Endothelial cell of umbilical vein (primary cell): ENCODE data around the gene KCNH4. TPM values are rescaled to one million over a fixed set of nuclear protein-coding genes. Genes with fewer than 3 reads are reported as not detected.

Experiments used
- BruUV-seq: library from RNA; stranded (reverse); fragments of 400-500 nt; replicated peaks from 2 replicates; lab custom pipeline; 2021; lab: Mats Ljungman, UMichigan
- CTCF ChIA-PET: fragments of 300-600, 350-600 bp; sonication (Branson Sonifier 250); formaldehyde crosslinking; loops from one replicate; lab custom pipeline; 2021; ENCODE audit warnings: antibody characterized with exemption, inconsistent platforms; lab: Charles Lee
- POLR2A ChIA-PET: fragments of 300-600, 350-600 bp; sonication (Branson Sonifier 250); formaldehyde crosslinking; loops from one replicate; lab custom pipeline; 2021; ENCODE audit warnings: antibody characterized with exemption, inconsistent platforms; lab: Charles Lee
- DNase-seq: peaks from one replicate; pipeline ENCODE4 v3.0.0-alpha.2; 2011; ENCODE audit warnings: low read depth, low spot score
- FAIRE-seq: peaks from 2 replicates; lab custom pipeline; 2011; peaks lifted over from hg19 to GRCh38; lab: Jason Lieb, UNC
- H2AFZ ChIP-seq: 2 replicates; pipeline ENCODE4 v1.6.0; 2012; ENCODE audit warnings: low read depth, low read length, control low read depth, inconsistent platforms
- H3K27ac ChIP-seq: 2 replicates; pipeline ENCODE4 v1.5.1; 2011; ENCODE audit warnings: low read depth, mild to moderate bottlenecking, control low read depth, low read length, moderate library complexity; ENCODE audit not compliant: insufficient read depth
- H3K27me3 ChIP-seq, 2 experiments: 2 replicates each; pipeline versions ENCODE4 v1.6.0 to v1.6.1; 2011; ENCODE audit warnings: low read length in 2 of 2, mixed read lengths in 1 of 2; ENCODE audit not compliant: control insufficient read depth in 2 of 2, insufficient read depth in 2 of 2
- H3K36me3 ChIP-seq, 2 experiments: 2 replicates in 1 of 2; 3 replicates in 1 of 2; pipeline ENCODE4 v1.5.1; 2011; ENCODE audit warnings: low read length in 2 of 2, mild to moderate bottlenecking in 1 of 2, moderate library complexity in 1 of 2; ENCODE audit not compliant: control insufficient read depth in 2 of 2, insufficient read depth in 2 of 2; ENCODE audit errors: extremely low read depth in 1 of 2
- H3K4me1 ChIP-seq: 3 replicates; pipeline ENCODE4 v1.5.1; 2011; ENCODE audit warnings: mild to moderate bottlenecking, low read length; ENCODE audit not compliant: control insufficient read depth, insufficient read depth; ENCODE audit errors: extremely low read depth
- H3K4me2 ChIP-seq: 2 replicates; pipeline ENCODE4 v1.6.1; 2011; ENCODE audit warnings: low read length, control low read depth, mixed read lengths; ENCODE audit not compliant: insufficient read depth
- H3K4me3 ChIP-seq, 3 experiments: fragments of 200-600 bp in 1 of 3; sonication (generic), shearing (Covaris generic) in 1 of 3; replicated peaks in 1 of 3; 2 replicates each; pipeline ENCODE4 v1.5.1; 2011 to 2016; ENCODE audit warnings: control low read depth in 3 of 3, low read length in 3 of 3, mild to moderate bottlenecking in 2 of 3, inconsistent platforms in 1 of 3, low read depth in 1 of 3, moderate library complexity in 1 of 3; ENCODE audit not compliant: insufficient read depth in 1 of 3
- H3K79me2 ChIP-seq: 2 replicates; pipeline ENCODE4 v1.6.0; 2012; ENCODE audit warnings: low read length, inconsistent platforms; ENCODE audit not compliant: control insufficient read depth, insufficient read depth
- H3K9ac ChIP-seq: replicated peaks from 2 replicates; pipeline ENCODE3; 2011; ENCODE audit warnings: low read length, control low read depth; ENCODE audit not compliant: insufficient read depth; ENCODE audit errors: extremely low read depth
- H3K9me1 ChIP-seq: replicated peaks from 3 replicates; pipeline ENCODE4 v1.6.0; 2011; ENCODE audit warnings: mild to moderate bottlenecking, low read length; ENCODE audit not compliant: control insufficient read depth, insufficient read depth; ENCODE audit errors: extremely low read depth
- H3K9me3 ChIP-seq: replicated peaks from 2 replicates; pipeline ENCODE4 v1.5.1; 2012; ENCODE audit warnings: low read length, inconsistent platforms; ENCODE audit not compliant: control insufficient read depth, insufficient read depth
- H4K20me1 ChIP-seq: replicated peaks from 2 replicates; pipeline ENCODE3; 2011; ENCODE audit warnings: mild to moderate bottlenecking, low read length; ENCODE audit not compliant: control insufficient read depth, insufficient read depth; ENCODE audit errors: extremely low read depth
- EZH2 ChIP-seq: IDR thresholded peaks from 2 replicates; pipeline ENCODE4 v1.6.1; 2012; ENCODE audit warnings: borderline replicate concordance, low read depth, mild to moderate bottlenecking, moderate library complexity, low read length, inconsistent platforms; ENCODE audit not compliant: severe bottlenecking
- FOS ChIP-seq: IDR thresholded peaks from 2 replicates; pipeline ENCODE4 v1.6.1; 2011; ENCODE audit warnings: mild to moderate bottlenecking, low read length, moderate library complexity, borderline replicate concordance; ENCODE audit not compliant: insufficient read depth
- GATA2 ChIP-seq: IDR thresholded peaks from 2 replicates; pipeline ENCODE4 v1.7.0; 2011; ENCODE audit warnings: low read depth, mild to moderate bottlenecking, moderate library complexity, mixed read lengths, low read length; ENCODE audit not compliant: insufficient read length, insufficient read depth
- JUN ChIP-seq: IDR thresholded peaks from 2 replicates; pipeline ENCODE4 v1.6.1; 2011; ENCODE audit warnings: borderline replicate concordance, low read depth; ENCODE audit not compliant: insufficient read length, insufficient read depth
- MYC ChIP-seq: IDR thresholded peaks from one replicate; pipeline ENCODE4 v1.6.1; 2011; ENCODE audit warnings: mild to moderate bottlenecking, low read depth, low read length
- POLR2A ChIP-seq: IDR thresholded peaks from 2 replicates; pipeline ENCODE4 v1.6.1; 2012; ENCODE audit warnings: low read depth, mild to moderate bottlenecking, control low read depth, low read length
- POLR2AphosphoS5 ChIP-seq: IDR thresholded peaks from 2 replicates; pipeline ENCODE4 v1.6.1; 2012; ENCODE audit warnings: low read depth, mild to moderate bottlenecking, control low read depth, low read length, moderate library complexity; ENCODE audit not compliant: insufficient read depth
- dilution Hi-C: fragments of 300-500 bp; cut with MboI; formaldehyde crosslinking; loops from one replicate; pipeline ENCODE4 v1.15.0; 2019; ENCODE audit warnings: low sequenced_read_pairs; ENCODE audit not compliant: extremely low pct_ligation_motif_present
- intact Hi-C: fragments of 100-400 bp; cut with micrococcal nuclease; formaldehyde crosslinking; loops from one replicate; pipeline ENCODE4 v1.10.0; 2022
- polyA plus RNA-seq, 4 experiments: library from polyadenylated mRNA; depleted of rRNA in 3 of 4; stranded (reverse) in 3 of 4; unstranded in 1 of 4; fragments of >200 nt; gene quantifications; 2 replicates each; pipeline versions ENCODE4 v1.2.1 to v1.2.3, GENCODE V29; 2011 to 2012; ENCODE audit warnings: missing spikeins in 1 of 4
- total RNA-seq: library from RNA; stranded (reverse); gene quantifications from 2 replicates; pipeline ENCODE4 v1.2.3, GENCODE V29; 2021
- TF ChIP-seq, protein P1 (sequence below), 2 donors: IDR thresholded peaks; 1 replicate in 1 of 2; 2 replicates in 1 of 2; pipeline ENCODE4 v1.5.1; 2011; ENCODE audit warnings: low read length in 2 of 2, mild to moderate bottlenecking in 2 of 2, moderate library complexity in 2 of 2, control low read depth in 1 of 2, inconsistent platforms in 1 of 2, low read depth in 1 of 2; ENCODE audit not compliant: insufficient read depth in 1 of 2; ENCODE audit errors: extremely low read depth in 1 of 2
- TF ChIP-seq, protein P2 (sequence below): IDR thresholded peaks from 2 replicates; pipeline ENCODE4 v1.6.1; 2011; ENCODE audit not compliant: insufficient read depth, insufficient read length

KCNH4 gene
- total and polyA plus RNA-seq, 2 donors (not counting 3 experiments of a cell fraction or from before 2014, with no cell fraction given), result 0.11 TPM

DNA sequence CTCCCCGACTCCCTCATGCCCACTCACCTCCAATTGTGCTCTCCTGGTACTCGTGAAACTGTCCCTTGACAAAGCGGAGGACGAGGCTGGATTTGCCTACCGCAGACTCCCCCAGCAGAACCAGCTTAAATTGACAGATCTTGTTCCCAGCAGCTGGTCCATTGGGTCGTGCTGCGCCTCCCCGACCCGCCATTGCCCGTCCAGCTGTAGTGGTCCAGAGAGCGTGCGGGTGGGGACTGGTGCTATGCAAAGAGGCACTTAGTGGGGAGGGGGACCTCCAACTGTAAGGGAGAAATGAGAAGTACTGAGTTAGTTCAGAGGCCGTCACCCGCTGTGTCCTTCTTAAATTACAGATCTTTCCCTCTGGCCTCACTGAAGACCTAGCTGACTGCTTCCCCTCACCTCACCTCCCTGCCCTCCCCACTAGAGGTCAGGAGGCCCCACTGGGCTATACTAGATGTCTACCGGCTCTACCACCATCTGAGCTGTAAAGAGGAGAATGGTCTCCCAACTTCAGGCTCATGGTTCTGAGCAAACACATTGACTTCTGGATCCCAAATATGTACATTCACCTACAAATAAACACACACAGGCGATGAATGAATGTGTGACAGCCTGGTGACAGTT lies 50.5 kb downstream of the KCNH4 start:
- intact Hi-C loops, result loop anchor here (10.0 kb wide), 2 partner anchors 144 to 394 kb away; partner anchors contain the start of gene STAT5B
- CTCF ChIA-PET, result interaction anchor here (1.2 to 1.5 kb wide), 2 partner anchors 32 to 50 kb away, joined by 4 to 5 read pairs; partner anchors contain the start of gene KCNH4

More for the DNA sequence above, 50.5 kb downstream of the KCNH4 start:
- Histone ChIP-seq H3K9me3 (no peaks in the 10 kb centered on the region), H3K27me3 (no peaks in the 10 kb centered on the region), H3K9me1 (no peaks in the 10 kb centered on the region), H3K27ac (no peak overlapping the region), H4K20me1 (no peaks in the 10 kb centered on the region), H3K36me3 (peaks cover 24 to 37% of the 10 kb centered on the region in 2 experiments), H2AFZ (no peak overlapping the region), H3K4me1 (peaks cover 64% of the 10 kb centered on the region), H3K9ac (no peak overlapping the region), H3K4me3 (no peak overlapping the region), H3K79me2 (peaks cover 58% of the 10 kb centered on the region), H3K4me2 (no peak overlapping the region)
- no peak for DNase-seq
- FAIRE-seq, result peak; percentile 21
- no TSS peak for BruUV-seq
- no peak for TF ChIP-seq JUN
- TF ChIP-seq POLR2AphosphoS5, result no peak
- no peak for TF ChIP-seq POLR2A
- no peak for TF ChIP-seq EZH2
- TF ChIP-seq GATA2, result no peak
- no peak for TF ChIP-seq MYC
- TF ChIP-seq, protein P1, sequence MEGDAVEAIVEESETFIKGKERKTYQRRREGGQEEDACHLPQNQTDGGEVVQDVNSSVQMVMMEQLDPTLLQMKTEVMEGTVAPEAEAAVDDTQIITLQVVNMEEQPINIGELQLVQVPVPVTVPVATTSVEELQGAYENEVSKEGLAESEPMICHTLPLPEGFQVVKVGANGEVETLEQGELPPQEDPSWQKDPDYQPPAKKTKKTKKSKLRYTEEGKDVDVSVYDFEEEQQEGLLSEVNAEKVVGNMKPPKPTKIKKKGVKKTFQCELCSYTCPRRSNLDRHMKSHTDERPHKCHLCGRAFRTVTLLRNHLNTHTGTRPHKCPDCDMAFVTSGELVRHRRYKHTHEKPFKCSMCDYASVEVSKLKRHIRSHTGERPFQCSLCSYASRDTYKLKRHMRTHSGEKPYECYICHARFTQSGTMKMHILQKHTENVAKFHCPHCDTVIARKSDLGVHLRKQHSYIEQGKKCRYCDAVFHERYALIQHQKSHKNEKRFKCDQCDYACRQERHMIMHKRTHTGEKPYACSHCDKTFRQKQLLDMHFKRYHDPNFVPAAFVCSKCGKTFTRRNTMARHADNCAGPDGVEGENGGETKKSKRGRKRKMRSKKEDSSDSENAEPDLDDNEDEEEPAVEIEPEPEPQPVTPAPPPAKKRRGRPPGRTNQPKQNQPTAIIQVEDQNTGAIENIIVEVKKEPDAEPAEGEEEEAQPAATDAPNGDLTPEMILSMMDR (IDR thresholded peaks at IDR 0.05; ENCODE audit: extremely low read depth in 1 of 2, insufficient read depth in 1 of 2, low read depth in 1 of 2, low read length in 2 of 2), result no peak
- TF ChIP-seq, protein P2, sequence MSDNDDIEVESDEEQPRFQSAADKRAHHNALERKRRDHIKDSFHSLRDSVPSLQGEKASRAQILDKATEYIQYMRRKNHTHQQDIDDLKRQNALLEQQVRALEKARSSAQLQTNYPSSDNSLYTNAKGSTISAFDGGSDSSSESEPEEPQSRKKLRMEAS, result no peak
- no peak for TF ChIP-seq FOS
- dilution Hi-C loops, result no loop called here
- POLR2A ChIA-PET, result no interaction called here
